K562 treated with DMSO at 1 percent for 24 hours (cell line): ENCODE data around the gene KRTAP4-2. TPM values are rescaled to one million over a fixed set of nuclear protein-coding genes. Genes with fewer than 3 reads are reported as not detected.

Experiments used
- total RNA-seq: library from RNA; unstranded; fragments of 300-600 nt; gene quantifications from 2 replicates; pipeline ENCODE4 v1.2.3, GENCODE V29; 2022; ENCODE audit warnings: low read depth; ENCODE audit not compliant: insufficient read depth

The KRTAP4-2 gene
- total RNA-seq: not detected in 2 replicates

DNA sequence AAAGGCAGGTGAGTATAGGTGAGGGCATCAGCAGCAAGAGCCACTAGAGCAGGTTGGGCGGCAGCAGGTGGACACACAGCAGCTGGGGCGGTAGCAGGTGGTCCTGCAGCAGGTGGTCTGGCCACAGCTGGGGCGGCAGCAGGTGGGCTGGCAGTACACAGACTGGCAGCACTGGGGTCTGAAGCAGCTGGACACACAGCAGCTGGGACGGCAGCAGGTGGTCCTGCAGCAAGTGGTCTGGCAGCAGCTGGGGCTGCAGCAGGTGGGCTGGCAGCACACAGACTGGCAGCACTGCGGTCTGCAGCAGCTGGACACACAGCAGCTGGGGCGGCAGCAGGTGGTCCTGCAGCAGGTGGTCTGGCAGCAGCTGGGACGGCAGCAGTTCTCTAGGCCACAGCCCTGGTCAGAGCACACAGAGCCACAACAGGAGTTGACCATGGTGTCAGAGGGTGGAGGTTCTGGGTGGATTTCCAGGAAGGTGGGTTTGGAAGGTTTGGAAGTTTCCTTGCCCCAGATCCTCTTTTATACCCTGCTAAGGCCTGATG, at the start of gene KRTAP4-2:
Gene KRTAP4-2 (minus strand): TSS at position 495 of the 545 bp plus-strand sequence. CDS start 57 bp downstream, at position 438.

DNA sequence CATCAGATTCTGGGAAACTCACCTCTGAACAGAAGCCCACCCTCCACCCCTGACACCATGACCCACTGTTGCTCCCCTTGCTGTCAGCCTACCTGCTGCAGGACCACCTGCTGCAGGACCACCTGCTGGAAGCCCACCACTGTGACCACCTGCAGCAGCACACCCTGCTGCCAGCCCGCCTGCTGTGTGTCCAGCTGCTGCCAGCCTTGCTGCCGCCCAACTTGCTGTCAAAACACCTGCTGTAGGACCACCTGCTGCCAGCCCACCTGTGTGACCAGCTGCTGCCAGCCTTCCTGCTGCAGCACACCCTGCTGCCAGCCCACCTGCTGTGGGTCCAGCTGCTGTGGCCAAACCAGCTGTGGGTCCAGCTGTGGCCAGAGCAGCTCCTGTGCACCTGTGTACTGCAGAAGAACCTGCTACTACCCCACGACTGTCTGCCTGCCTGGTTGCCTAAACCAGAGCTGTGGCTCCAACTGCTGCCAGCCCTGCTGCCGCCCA, 48.6 kb upstream of the KRTAP4-2 start, which contains the start of gene KRTAP9-2:
Gene KRTAP9-2 (plus strand): TSS at position 51 of the 498 bp plus-strand sequence. CDS start 7 bp downstream, at position 58.

GRCh38 chr17:41189837-41190318, 11.9 kb upstream of the KRTAP4-2 start, which contains the start of gene KRTAP9-1:
TSS of gene KRTAP9-1 (plus strand) at chr17:41189887. CDS start at chr17:41189887, 0 bp downstream.

GRCh38 chr17:41184480-41184961, 6.5 kb upstream of the KRTAP4-2 start, which contains the start of gene KRTAP4-1:
TSS of gene KRTAP4-1 (minus strand) at chr17:41184911. CDS start at chr17:41184854, 57 bp downstream.

GRCh38 chr17:41168121-41168520, 9.9 kb downstream of the KRTAP4-2 start, which contains the start of gene KRTAP4-3:
TSS of gene KRTAP4-3 (minus strand) at chr17:41168221. CDS start at chr17:41168172, 49 bp downstream.

DNA sequence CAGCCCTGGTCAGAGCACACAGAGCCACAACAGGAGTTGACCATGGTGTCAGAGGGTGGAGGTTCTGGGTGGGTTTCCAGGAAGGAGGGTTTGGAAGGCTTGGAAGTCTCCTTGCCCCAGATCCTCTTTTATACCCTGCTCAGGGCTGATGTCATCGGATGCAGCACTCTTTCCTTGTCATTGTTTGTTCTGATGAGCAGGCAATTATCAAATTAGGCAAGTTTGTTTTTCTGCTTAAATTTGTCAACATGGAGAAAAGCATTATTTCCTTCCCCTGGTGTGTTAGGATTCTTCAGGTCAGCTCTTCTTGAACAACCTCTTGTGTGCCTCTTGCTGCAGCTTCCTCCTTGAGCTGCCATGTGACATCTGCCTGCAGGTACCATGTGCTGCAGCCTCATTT, 17.4 kb downstream of the KRTAP4-2 start, which contains the start of gene KRTAP4-4:
Gene KRTAP4-4 (minus strand): TSS at position 101 of the 400 bp plus-strand sequence. CDS start 57 bp downstream, at position 44.

GRCh38 chr17:41149652-41149985, 28.4 kb downstream of the KRTAP4-2 start, which contains the start of gene KRTAP4-5:
TSS of gene KRTAP4-5 (minus strand) at chr17:41149825. CDS start at chr17:41149767, 58 bp downstream.

DNA sequence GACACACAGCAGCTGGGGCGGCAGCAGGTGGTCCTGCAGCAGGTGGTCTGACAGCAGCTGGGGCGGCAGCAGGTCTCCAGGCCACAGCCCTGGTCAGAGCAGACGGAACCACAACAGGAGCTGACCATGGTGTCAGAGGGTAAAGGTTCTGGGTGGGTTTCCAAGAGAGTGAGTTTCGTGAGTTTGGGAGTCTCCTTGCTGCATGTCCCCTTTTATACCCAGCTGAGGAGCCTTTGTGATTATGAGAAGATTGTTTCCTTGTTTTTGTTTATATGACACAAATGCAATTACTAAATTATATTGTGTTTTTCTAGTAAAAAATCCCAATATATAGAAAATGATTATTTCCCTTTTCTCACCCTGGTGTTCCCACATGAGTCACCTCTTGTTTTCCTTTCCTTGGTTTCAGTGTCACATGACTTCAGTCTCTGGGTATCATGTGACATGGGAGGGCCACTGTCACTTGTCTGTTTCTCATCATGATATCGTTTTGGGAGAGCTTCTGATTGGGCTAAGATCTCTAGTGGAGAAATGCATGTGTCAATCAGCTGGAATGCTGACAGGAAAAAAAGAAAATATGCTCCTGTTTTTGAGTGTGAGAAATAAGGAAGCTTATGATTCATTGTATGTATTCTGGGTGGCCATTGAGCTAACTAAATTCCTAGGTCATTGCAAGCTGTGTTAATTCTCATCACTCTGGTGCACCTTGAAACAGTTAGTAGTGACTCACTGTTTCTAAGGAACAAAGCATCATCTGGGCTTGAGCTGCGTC, 37.5 kb downstream of the KRTAP4-2 start, which contains the start of gene KRTAP4-6:
Gene KRTAP4-6 (minus strand): TSS at position 185 of the 772 bp plus-strand sequence. CDS start 57 bp downstream, at position 128.

Other genes with a start within 250 kb of the KRTAP4-2 start
- not detected in 2 replicates for gene KRT23, start 240.6 kb downstream of the KRTAP4-2 start, total RNA-seq
- not detected in 2 replicates for gene KRT39, start 211.3 kb downstream of the KRTAP4-2 start, total RNA-seq
- not detected in 2 replicates for gene KRT40, start 193.9 kb downstream of the KRTAP4-2 start, total RNA-seq
- not detected in 2 replicates for gene KRTAP3-3, start 184.1 kb downstream of the KRTAP4-2 start, total RNA-seq
- not detected in 2 replicates for gene KRTAP3-2, start 178.3 kb downstream of the KRTAP4-2 start, total RNA-seq
- not detected in 2 replicates for gene KRTAP3-1, start 169.1 kb downstream of the KRTAP4-2 start, total RNA-seq
- not detected in 2 replicates for gene KRTAP1-5, start 151.0 kb downstream of the KRTAP4-2 start, total RNA-seq
- not detected in 2 replicates for gene KRTAP1-4, start 148.0 kb downstream of the KRTAP4-2 start, total RNA-seq
- gene KRTAP1-3, start 143.3 kb downstream of the KRTAP4-2 start, total RNA-seq: not detected in 2 replicates
- not detected in 2 replicates for gene KRTAP1-1, start 136.8 kb downstream of the KRTAP4-2 start, total RNA-seq
- gene KRTAP2-1, start 130.9 kb downstream of the KRTAP4-2 start, total RNA-seq: not detected in 2 replicates
- not detected in 2 replicates for gene KRTAP2-2, start 123.0 kb downstream of the KRTAP4-2 start, total RNA-seq
- gene KRTAP2-3, start 118.1 kb downstream of the KRTAP4-2 start, total RNA-seq: not detected in 2 replicates
- gene KRTAP2-4, start 112.3 kb downstream of the KRTAP4-2 start, total RNA-seq: not detected in 2 replicates
- gene KRTAP4-7, start 94.1 kb downstream of the KRTAP4-2 start, total RNA-seq: not detected in 2 replicates
- not detected in 2 replicates for gene KRTAP4-8, start 80.1 kb downstream of the KRTAP4-2 start, total RNA-seq
- gene KRTAP4-16, start 76.0 kb downstream of the KRTAP4-2 start, total RNA-seq: not detected in 2 replicates
- not detected in 2 replicates for gene KRTAP4-9, start 72.8 kb downstream of the KRTAP4-2 start, total RNA-seq
- not detected in 2 replicates for gene KRTAP4-11, start 59.8 kb downstream of the KRTAP4-2 start, total RNA-seq
- not detected in 2 replicates for gene KRTAP4-12, start 54.0 kb downstream of the KRTAP4-2 start, total RNA-seq
- not detected in 2 replicates for gene KRTAP4-6, start 37.7 kb downstream of the KRTAP4-2 start, total RNA-seq
- not detected in 2 replicates for gene KRTAP4-5, start 28.4 kb downstream of the KRTAP4-2 start, total RNA-seq
- gene KRTAP4-4, start 17.5 kb downstream of the KRTAP4-2 start, total RNA-seq: not detected in 2 replicates
- gene KRTAP4-3, start 10.0 kb downstream of the KRTAP4-2 start, total RNA-seq: not detected in 2 replicates
- gene KRTAP4-1, start 6.7 kb upstream of the KRTAP4-2 start, total RNA-seq: not detected in 2 replicates
- gene KRTAP9-1, start 11.7 kb upstream of the KRTAP4-2 start, total RNA-seq: not detected in 2 replicates
- gene KRTAP9-2, start 48.4 kb upstream of the KRTAP4-2 start, total RNA-seq: not detected in 2 replicates
- not detected in 2 replicates for gene KRTAP9-3, start 54.2 kb upstream of the KRTAP4-2 start, total RNA-seq
- gene KRTAP9-8, start 59.8 kb upstream of the KRTAP4-2 start, total RNA-seq: not detected in 2 replicates
- not detected in 2 replicates for gene KRTAP9-4, start 71.5 kb upstream of the KRTAP4-2 start, total RNA-seq
- not detected in 2 replicates for gene KRTAP9-9, start 77.2 kb upstream of the KRTAP4-2 start, total RNA-seq
- gene KRTAP9-6, start 87.2 kb upstream of the KRTAP4-2 start, total RNA-seq: not detected in 2 replicates
- gene KRTAP9-7, start 97.5 kb upstream of the KRTAP4-2 start, total RNA-seq: not detected in 2 replicates
- gene KRTAP29-1, start 124.6 kb upstream of the KRTAP4-2 start, total RNA-seq: not detected in 2 replicates
- gene KRTAP16-1, start 131.1 kb upstream of the KRTAP4-2 start, total RNA-seq: not detected in 2 replicates
- not detected in 2 replicates for gene KRTAP17-1, start 137.5 kb upstream of the KRTAP4-2 start, total RNA-seq
- not detected in 2 replicates for gene KRT33A, start 172.6 kb upstream of the KRTAP4-2 start, total RNA-seq
- gene KRT33B, start 191.6 kb upstream of the KRTAP4-2 start, total RNA-seq: not detected in 2 replicates
- not detected in 2 replicates for gene KRT34, start 204.1 kb upstream of the KRTAP4-2 start, total RNA-seq
- gene KRT31, start 219.4 kb upstream of the KRTAP4-2 start, total RNA-seq: not detected in 2 replicates
- gene KRT37, start 246.4 kb upstream of the KRTAP4-2 start, total RNA-seq: not detected in 2 replicates